COLO668 (cell line): ENCODE measurements around the gene SIM2.
A peak's percentile ranks its signal among the peaks of the same experiment; 100 is the strongest.

Source experiments
- DNase-seq: peaks from one replicate; lab custom pipeline; 2025; ENCODE audit not compliant: unreplicated experiment; lab: John Stamatoyannopoulos, UW

SIM2 gene

GRCh38 chr21:36709868-36710728 lies 11.2 kb downstream of the SIM2 start:
- DNase-seq: no peak

GRCh38 chr21:36710729-36711048 lies 11.8 kb downstream of the SIM2 start:
- DNase-seq: no peak

GRCh38 chr21:36713746-36714145 lies 14.8 kb downstream of the SIM2 start:
- DNase-seq: no peak

GRCh38 chr21:36716387-36716786 lies 17.5 kb downstream of the SIM2 start:
- no peak for DNase-seq

- no peak for DNase-seq
Measured at GRCh38 chr21:36716836-36717235, 17.9 kb downstream of the SIM2 start.

GRCh38 chr21:36717976-36718375 lies 19.1 kb downstream of the SIM2 start:
- DNase-seq: no peak

GRCh38 chr21:36718951-36719501 lies 20.1 kb downstream of the SIM2 start:
- DNase-seq: no peak

- peak; percentile 74 for DNase-seq
Measured at GRCh38 chr21:36719614-36720013, 20.7 kb downstream of the SIM2 start.

GRCh38 chr21:36721817-36722216 lies 22.9 kb downstream of the SIM2 start:
- DNase-seq: no peak

GRCh38 chr21:36722370-36723368 lies 23.8 kb downstream of the SIM2 start:
- DNase-seq: no peak

GRCh38 chr21:36723371-36723881 lies 24.5 kb downstream of the SIM2 start:
- DNase-seq: no peak

- DNase-seq: no peak
Measured at GRCh38 chr21:36724660-36725059, 25.7 kb downstream of the SIM2 start.

- DNase-seq: no peak
Measured at GRCh38 chr21:36725793-36726386, 27.0 kb downstream of the SIM2 start.

- DNase-seq: no peak
Measured at GRCh38 chr21:36727866-36728265, 29.0 kb downstream of the SIM2 start.

GRCh38 chr21:36728371-36729111 lies 29.6 kb downstream of the SIM2 start:
- DNase-seq: no peak

GRCh38 chr21:36729310-36729970 lies 30.5 kb downstream of the SIM2 start:
- no peak for DNase-seq

- DNase-seq: no peak
Measured at GRCh38 chr21:36730291-36731281, 31.7 kb downstream of the SIM2 start.

- DNase-seq: no peak
Measured at GRCh38 chr21:36732217-36732616, 33.3 kb downstream of the SIM2 start.

- DNase-seq: no peak
Measured at GRCh38 chr21:36732761-36733160, 33.8 kb downstream of the SIM2 start.
